ENCODE measurements around the gene SOX21.

DNA sequence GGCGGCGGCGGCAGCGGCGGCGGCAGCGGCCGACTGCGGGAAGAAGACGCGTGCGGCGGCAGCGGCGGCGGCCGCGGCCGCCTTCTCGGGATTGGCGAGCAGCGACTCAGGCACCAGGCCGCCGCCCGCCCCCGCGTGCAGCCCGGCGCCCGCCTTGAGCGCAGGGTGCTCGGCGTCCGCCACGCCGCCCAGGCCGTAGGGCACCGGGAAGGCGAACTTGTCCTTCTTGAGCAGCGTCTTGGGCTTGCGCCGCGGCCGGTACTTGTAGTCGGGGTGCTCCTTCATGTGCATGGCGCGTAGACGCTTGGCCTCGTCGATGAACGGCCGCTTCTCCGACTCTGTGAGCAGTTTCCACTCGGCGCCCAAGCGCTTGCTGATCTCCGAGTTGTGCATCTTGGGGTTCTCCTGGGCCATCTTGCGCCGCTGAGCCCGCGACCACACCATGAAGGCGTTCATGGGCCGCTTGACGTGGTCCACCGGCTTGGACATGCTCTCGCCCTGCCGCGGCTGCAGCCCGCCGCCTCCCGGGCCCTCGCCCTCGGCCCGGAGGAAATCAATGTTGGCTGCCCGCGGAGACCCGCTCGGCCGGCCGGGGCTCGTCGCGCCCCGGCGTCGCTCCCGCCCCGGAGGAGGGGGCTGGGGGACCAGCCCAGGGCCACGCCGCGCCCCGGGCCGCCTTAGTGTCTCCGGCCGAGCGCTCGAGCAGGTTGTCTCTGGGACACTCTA lies 621 bp downstream of the SOX21 start:
- peak; percentile 81 for TF ChIP-seq EZH2 (IDR thresholded peaks at IDR 0.05; ENCODE audit: borderline replicate concordance, insufficient read depth, low read length, poor library complexity, severe bottlenecking)
- no peak for TF ChIP-seq EP300 (conservative IDR thresholded peaks at IDR 0.05; ENCODE audit: poor library complexity, severe bottlenecking)
- TF ChIP-seq, protein P1, sequence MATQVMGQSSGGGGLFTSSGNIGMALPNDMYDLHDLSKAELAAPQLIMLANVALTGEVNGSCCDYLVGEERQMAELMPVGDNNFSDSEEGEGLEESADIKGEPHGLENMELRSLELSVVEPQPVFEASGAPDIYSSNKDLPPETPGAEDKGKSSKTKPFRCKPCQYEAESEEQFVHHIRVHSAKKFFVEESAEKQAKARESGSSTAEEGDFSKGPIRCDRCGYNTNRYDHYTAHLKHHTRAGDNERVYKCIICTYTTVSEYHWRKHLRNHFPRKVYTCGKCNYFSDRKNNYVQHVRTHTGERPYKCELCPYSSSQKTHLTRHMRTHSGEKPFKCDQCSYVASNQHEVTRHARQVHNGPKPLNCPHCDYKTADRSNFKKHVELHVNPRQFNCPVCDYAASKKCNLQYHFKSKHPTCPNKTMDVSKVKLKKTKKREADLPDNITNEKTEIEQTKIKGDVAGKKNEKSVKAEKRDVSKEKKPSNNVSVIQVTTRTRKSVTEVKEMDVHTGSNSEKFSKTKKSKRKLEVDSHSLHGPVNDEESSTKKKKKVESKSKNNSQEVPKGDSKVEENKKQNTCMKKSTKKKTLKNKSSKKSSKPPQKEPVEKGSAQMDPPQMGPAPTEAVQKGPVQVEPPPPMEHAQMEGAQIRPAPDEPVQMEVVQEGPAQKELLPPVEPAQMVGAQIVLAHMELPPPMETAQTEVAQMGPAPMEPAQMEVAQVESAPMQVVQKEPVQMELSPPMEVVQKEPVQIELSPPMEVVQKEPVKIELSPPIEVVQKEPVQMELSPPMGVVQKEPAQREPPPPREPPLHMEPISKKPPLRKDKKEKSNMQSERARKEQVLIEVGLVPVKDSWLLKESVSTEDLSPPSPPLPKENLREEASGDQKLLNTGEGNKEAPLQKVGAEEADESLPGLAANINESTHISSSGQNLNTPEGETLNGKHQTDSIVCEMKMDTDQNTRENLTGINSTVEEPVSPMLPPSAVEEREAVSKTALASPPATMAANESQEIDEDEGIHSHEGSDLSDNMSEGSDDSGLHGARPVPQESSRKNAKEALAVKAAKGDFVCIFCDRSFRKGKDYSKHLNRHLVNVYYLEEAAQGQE (IDR thresholded peaks at IDR 0.05; ENCODE audit: borderline replicate concordance), result no peak
- no peak for TF ChIP-seq POLR2AphosphoS5 (IDR thresholded peaks at IDR 0.05)
